GF-D8 (cell line): ENCODE data around the gene PEX12.
"Not testable (repeated sequence)": the region's sequence is repeated elsewhere in the genome, so short reads cannot be mapped to it uniquely, and the experiment has no call there.

Experiments
- DNase-seq: peaks from one replicate; lab custom pipeline; 2025; lab: John Stamatoyannopoulos, UW

PEX12 gene

DNA sequence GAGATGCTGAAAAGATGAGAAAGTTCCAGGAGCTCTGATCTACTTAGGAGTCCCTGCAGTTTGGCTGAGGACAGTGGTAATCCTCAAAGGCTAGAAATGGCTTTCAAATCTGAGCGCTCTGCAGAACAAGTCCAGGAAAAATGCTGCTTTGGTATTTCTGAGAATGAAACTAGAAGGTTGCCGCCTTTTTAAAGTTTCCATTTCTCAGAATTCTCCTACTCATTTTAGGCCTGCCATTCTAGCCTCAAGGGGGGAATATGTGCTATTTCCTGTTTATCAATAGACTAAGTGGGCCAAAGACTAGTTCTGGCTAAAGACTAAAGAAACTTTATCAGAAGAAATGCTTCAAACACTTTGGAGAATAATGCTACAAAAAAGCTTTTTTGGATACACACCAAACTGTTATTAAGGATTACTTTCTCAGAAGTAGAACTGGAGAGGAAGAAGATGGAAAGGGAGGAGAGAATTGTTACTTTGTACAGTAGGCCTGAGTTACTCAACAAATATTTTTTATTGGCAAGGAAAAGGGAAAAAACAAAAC lies 40.7 kb downstream of the PEX12 start, which contains the start of gene SLFN12L:
Gene SLFN12L, minus strand, starts transcription at position 78 of the 541 bp plus-strand sequence. CDS start 15,314 bp downstream, outside the sequence.
- no peak for DNase-seq

DNA sequence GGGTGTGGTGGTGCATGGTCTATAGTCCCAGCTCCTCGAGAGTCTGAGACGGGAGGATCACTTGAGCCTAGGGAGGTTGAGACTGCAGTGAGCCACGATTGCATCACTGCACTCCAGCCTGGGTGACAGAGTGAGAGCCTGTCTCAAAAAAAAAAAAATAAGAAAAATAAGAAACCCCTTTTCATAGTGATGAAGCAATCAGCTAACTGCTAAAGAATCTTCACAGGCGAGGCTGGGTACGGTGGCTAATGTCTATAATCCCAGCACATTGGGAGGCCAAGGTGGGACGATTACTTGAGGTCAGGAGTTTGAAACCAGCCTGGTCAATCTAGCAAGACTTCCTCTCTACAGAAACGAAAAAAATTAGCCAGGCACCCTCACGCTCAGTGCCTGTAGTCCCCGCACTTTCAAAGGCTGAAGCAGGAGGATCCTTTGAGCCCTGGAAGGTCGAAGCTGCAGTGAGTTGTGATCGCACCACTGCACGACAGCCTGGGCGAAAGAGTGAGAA lies 41.7 kb downstream of the PEX12 start:
- no peak for DNase-seq

DNA sequence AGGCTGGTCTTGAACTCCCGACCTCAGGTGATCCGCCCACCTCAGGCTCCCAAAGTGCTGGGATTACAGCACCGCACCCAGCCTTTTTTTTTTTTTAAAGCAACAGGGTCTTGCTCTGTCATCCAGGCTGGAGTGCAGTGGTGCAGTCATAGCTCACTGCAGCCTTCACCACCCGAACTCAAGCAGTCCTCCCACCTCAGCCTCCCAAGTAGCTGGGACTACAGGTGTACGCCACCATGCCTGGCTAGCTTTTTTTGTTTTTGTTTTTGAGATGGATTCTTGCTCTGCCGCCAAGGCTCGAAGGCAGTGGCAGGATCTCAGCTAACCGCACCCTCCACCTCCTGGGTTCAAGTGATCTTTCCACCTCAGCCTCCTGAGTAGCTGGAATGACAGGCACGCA lies 43.0 kb downstream of the PEX12 start:
- DNase-seq: not testable (repeated sequence)

DNA sequence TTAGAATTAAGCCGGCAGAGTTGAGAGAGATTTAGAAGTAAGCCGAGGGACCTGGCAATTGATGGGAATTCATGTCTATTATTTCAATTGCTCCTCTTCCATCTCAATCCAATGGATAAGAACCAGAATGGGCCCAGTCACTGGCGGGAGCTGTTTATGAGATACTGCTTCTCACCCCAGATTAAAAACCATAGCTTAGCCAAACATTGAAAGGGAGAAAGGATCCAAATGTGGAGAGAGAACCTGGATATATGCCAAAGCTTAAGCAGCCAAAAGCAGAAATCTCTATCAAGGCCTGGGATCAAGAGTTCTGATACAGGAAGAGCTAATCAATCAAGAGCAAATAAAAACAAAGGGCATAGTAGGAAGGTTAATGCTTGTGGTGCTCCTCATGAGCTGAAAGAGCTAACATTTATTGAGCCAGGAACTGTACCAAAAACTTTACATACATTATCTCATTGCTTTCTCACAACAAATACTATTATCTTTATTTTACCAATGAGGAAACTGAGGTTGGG lies 43.7 kb downstream of the PEX12 start:
- no peak for DNase-seq

GRCh38 chr17:35531160-35531559 lies 47.2 kb downstream of the PEX12 start:
- DNase-seq: no peak

GRCh38 chr17:35529866-35530265 lies 48.5 kb downstream of the PEX12 start:
- no peak for DNase-seq

DNA sequence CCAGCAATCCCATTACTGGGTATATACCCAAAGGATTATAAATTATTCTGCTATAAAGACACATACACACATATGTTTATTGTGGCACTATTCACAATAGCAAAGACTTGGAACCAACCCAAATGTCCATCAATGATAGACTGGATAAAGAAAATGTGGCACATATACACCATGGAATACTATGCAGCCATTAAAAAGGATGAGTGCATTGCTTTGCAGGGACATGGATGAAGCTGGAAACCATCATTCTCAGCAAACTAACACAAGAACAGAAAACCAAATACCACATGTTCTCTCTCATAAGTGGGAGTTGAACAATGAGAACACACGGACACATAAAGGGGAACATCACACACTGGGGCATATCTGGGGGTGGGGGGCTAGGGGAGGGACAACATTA lies 49.0 kb downstream of the PEX12 start:
- DNase-seq: not testable (repeated sequence)
